ENCODE results near the gene GLIS1.

- TF ChIP-seq CTCF (IDR thresholded peaks at IDR 0.05): no peak
- TF ChIP-seq CBFB (CRISPR knock-in tag; IDR thresholded peaks at IDR 0.05; ENCODE audit: low read depth): no peak
- TF ChIP-seq HMGXB4 (CRISPR knock-in tag; IDR thresholded peaks at IDR 0.05): no peak
- no peak for TF ChIP-seq USF2 (CRISPR knock-in tag; IDR thresholded peaks at IDR 0.05)
- no peak for TF ChIP-seq KAT7 (CRISPR knock-in tag; IDR thresholded peaks at IDR 0.05; ENCODE audit: borderline replicate concordance)
- no peak for TF ChIP-seq GABPB1 (CRISPR knock-in tag; IDR thresholded peaks at IDR 0.05)
- TF ChIP-seq EMX1 (CRISPR knock-in tag; IDR thresholded peaks at IDR 0.05): no peak
- TF ChIP-seq TEAD1 (CRISPR knock-in tag; IDR thresholded peaks at IDR 0.05): no peak
- no peak for TF ChIP-seq AR (CRISPR knock-in tag; IDR thresholded peaks at IDR 0.05)
- no peak for TF ChIP-seq SP1 (CRISPR knock-in tag; conservative IDR thresholded peaks at IDR 0.05)
Measured at GRCh38 chr1:53462193-53462592, 276.8 kb downstream of the GLIS1 start.
